GM21737 (cell line): ENCODE data around the gene EXOC6.
"Not testable (repeated sequence)": the region's sequence is repeated elsewhere in the genome, so short reads cannot be mapped to it uniquely, and the experiment has no call there.

Experiments used
- ATAC-seq: cut with Tn5 transposase; IDR thresholded peaks from one replicate; pipeline ENCODE4 v1.9.1; 2021; ENCODE audit warnings: mild to moderate bottlenecking, moderate library complexity; ENCODE audit not compliant: unreplicated experiment

The EXOC6 gene

GRCh38 chr10:92931597-92931996 lies 83.3 kb downstream of the EXOC6 start:
- ATAC-seq, result no peak

GRCh38 chr10:92937876-92938275 lies 89.6 kb downstream of the EXOC6 start:
- no peak for ATAC-seq

GRCh38 chr10:92938841-92939240 lies 90.5 kb downstream of the EXOC6 start:
- no peak for ATAC-seq

- ATAC-seq, result no peak
These were observed 93.9 kb downstream of the EXOC6 start for GRCh38 chr10:92942226-92942625.

- no peak for ATAC-seq
These were observed 98.2 kb downstream of the EXOC6 start for GRCh38 chr10:92946491-92946890.

- ATAC-seq, result not testable (repeated sequence)
These were observed 104.3 kb downstream of the EXOC6 start for GRCh38 chr10:92952573-92952972.

- ATAC-seq, result no peak
These were observed 109.1 kb downstream of the EXOC6 start for GRCh38 chr10:92957223-92958010.

- no peak for ATAC-seq
These were observed 113.3 kb downstream of the EXOC6 start for GRCh38 chr10:92961638-92962037.

- ATAC-seq, result no peak
These were observed 117.0 kb downstream of the EXOC6 start for GRCh38 chr10:92965314-92965713.

GRCh38 chr10:92967641-92968040 lies 119.3 kb downstream of the EXOC6 start:
- no peak for ATAC-seq

GRCh38 chr10:92969151-92969550 lies 120.8 kb downstream of the EXOC6 start:
- no peak for ATAC-seq

GRCh38 chr10:92970301-92971070 lies 122.2 kb downstream of the EXOC6 start:
- ATAC-seq, result no peak

GRCh38 chr10:92972066-92972870 lies 123.9 kb downstream of the EXOC6 start:
- no peak for ATAC-seq

GRCh38 chr10:92972886-92973285 lies 124.6 kb downstream of the EXOC6 start:
- ATAC-seq, result no peak

GRCh38 chr10:92976278-92976677 lies 128.0 kb downstream of the EXOC6 start:
- not testable (repeated sequence) for ATAC-seq

GRCh38 chr10:92989250-92989649 lies 140.9 kb downstream of the EXOC6 start:
- ATAC-seq, result no peak

- ATAC-seq, result no peak
These were observed 142.3 kb downstream of the EXOC6 start for GRCh38 chr10:92990615-92991014.

- ATAC-seq, result no peak
These were observed 143.2 kb downstream of the EXOC6 start for GRCh38 chr10:92991513-92991912.

GRCh38 chr10:92993699-92994272 lies 145.5 kb downstream of the EXOC6 start:
- ATAC-seq, result no peak

- no peak for ATAC-seq
These were observed 147.2 kb downstream of the EXOC6 start for GRCh38 chr10:92995509-92995908.

- no peak for ATAC-seq
These were observed 149.3 kb downstream of the EXOC6 start for GRCh38 chr10:92997620-92998019.
